22Rv1 (cell line): ENCODE results near the gene TMC1.

Source experiments
- ZFX ChIP-seq: fragments of 450-650 bp; IDR thresholded peaks from 2 replicates; pipeline ENCODE4 v1.6.1; 2017; ENCODE audit warnings: antibody characterized with exemption, borderline replicate concordance
- TF ChIP-seq, protein P1 (sequence below): fragments of 450-650 bp; IDR thresholded peaks from 2 replicates; pipeline ENCODE4 v1.5.1; 2017; ENCODE audit warnings: mild to moderate bottlenecking

DNA sequence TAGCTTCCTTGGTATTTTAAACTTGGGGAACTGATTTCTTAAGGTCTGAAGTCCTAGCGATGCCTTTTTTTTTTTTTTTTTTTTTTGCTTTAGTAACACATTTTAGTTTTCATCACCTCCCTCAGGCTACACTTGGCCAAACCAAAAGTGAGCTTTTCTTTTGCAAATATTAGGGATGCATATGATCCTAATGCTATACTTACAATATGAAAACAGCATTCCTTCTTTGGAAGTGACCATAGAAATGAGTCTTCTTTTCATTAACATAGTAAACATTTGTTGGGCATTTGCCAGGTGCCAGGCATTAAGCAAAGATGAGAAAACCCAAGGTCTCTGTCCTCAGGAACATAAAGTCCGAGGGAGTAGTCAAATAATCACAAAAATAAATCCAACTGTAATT, 241.6 kb downstream of the TMC1 start:
- TF ChIP-seq, protein P1, sequence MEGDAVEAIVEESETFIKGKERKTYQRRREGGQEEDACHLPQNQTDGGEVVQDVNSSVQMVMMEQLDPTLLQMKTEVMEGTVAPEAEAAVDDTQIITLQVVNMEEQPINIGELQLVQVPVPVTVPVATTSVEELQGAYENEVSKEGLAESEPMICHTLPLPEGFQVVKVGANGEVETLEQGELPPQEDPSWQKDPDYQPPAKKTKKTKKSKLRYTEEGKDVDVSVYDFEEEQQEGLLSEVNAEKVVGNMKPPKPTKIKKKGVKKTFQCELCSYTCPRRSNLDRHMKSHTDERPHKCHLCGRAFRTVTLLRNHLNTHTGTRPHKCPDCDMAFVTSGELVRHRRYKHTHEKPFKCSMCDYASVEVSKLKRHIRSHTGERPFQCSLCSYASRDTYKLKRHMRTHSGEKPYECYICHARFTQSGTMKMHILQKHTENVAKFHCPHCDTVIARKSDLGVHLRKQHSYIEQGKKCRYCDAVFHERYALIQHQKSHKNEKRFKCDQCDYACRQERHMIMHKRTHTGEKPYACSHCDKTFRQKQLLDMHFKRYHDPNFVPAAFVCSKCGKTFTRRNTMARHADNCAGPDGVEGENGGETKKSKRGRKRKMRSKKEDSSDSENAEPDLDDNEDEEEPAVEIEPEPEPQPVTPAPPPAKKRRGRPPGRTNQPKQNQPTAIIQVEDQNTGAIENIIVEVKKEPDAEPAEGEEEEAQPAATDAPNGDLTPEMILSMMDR = no peak
- no peak for TF ChIP-seq ZFX
